Brain microvascular endothelial cell (primary cell): ENCODE data around the gene POLR2F.

Source experiments
- DNase-seq: peaks from one replicate; pipeline ENCODE4 v3.0.0-alpha.2; 2020
- H3K27ac ChIP-seq: fragments of 250-450 bp; sonication (Bioruptor Pico); 2 replicates; pipeline ENCODE4 v1.5.1; 2020; ENCODE audit warnings: mild to moderate bottlenecking, moderate library complexity
- H3K27me3 ChIP-seq: fragments of 250-450 bp; sonication (Bioruptor Pico); replicated peaks from 2 replicates; pipeline ENCODE4 v1.5.1; 2020; ENCODE audit warnings: mild to moderate bottlenecking
- H3K36me3 ChIP-seq: fragments of 250-450 bp; sonication (Bioruptor Pico); replicated peaks from 2 replicates; pipeline ENCODE4 v1.5.1; 2020; ENCODE audit warnings: mild to moderate bottlenecking
- H3K4me3 ChIP-seq: 2 replicates; pipeline ENCODE4 v1.5.1; 2011; ENCODE audit warnings: low read depth, mild to moderate bottlenecking, control low read depth, low read length, moderate library complexity
- in situ Hi-C: cut with HindIII; loops from 2 replicates; pipeline ENCODE4 v1.10.0; 2017; ENCODE audit warnings: low sequenced_read_pairs, low pct_ligation_motif_present
- TF ChIP-seq, protein P1 (sequence below): IDR thresholded peaks from 2 replicates; pipeline ENCODE4 v1.5.1; 2011; ENCODE audit warnings: low read depth, mild to moderate bottlenecking, moderate library complexity, low read length, control low read depth, inconsistent platforms; ENCODE audit errors: missing control alignments

The POLR2F gene

DNA sequence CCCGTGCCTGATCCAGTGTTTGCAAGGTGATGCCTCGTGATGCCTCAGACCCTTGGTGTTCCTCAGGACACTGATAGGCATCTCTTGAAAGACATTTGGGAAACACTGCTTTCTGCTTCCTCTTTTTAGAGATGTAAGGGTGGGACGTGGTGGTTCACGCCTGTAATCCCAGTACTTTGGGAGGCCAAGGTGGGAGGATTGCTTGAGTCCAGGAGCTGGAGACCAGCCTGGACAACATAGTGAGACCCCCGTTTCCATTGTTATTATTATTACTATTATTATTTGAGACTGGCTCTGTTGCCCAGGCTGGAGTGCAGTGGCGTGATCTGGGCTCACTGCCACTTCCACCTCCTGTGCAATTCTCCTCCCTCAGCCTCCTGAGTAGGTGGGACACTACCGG, 37.4 kb downstream of the POLR2F start:
- Histone ChIP-seq H3K36me3 (no peaks in the 10 kb centered on the region), H3K4me3 (no peak overlapping the region), H3K27me3 (no peaks in the 10 kb centered on the region), H3K27ac (no peak overlapping the region)
- in situ Hi-C loops, result no loop called here
- no peak for DNase-seq
- TF ChIP-seq, protein P1, sequence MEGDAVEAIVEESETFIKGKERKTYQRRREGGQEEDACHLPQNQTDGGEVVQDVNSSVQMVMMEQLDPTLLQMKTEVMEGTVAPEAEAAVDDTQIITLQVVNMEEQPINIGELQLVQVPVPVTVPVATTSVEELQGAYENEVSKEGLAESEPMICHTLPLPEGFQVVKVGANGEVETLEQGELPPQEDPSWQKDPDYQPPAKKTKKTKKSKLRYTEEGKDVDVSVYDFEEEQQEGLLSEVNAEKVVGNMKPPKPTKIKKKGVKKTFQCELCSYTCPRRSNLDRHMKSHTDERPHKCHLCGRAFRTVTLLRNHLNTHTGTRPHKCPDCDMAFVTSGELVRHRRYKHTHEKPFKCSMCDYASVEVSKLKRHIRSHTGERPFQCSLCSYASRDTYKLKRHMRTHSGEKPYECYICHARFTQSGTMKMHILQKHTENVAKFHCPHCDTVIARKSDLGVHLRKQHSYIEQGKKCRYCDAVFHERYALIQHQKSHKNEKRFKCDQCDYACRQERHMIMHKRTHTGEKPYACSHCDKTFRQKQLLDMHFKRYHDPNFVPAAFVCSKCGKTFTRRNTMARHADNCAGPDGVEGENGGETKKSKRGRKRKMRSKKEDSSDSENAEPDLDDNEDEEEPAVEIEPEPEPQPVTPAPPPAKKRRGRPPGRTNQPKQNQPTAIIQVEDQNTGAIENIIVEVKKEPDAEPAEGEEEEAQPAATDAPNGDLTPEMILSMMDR, result no peak

DNA sequence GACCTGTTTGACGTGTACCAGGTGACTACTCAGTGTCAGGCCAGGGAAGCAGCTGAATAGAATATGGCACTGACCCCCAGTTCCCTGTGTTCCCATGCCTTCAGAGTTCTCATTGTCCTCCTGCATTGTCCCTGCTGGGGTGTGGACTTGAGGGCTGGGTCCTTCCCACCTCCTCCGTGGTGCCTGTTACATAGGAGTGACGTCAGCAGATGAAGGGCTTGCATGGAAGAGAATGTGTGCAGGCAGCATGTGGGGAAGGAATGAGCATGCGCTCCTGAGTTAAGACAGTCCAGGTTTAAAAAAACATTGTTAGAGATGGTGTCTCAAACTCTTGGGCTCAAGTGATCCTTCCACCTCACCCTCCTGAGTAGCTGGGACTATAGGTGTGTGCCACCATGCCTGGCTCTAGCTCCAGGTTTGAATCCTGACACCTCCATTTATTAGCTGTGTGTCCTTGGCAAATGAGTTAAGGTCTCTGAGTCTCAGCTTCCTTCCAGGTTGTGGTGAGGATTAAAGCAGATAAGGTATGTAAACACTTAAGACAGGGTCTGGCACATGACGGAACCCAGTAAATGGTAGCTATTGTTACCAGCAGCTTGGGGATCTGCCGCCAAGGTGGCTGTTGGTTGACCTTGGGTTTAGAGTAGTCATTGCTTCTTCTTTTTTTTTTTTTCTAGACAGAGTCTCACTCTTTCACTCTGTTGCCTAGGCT, 38.4 kb downstream of the POLR2F start:
- TF ChIP-seq, protein P1, result no peak
- in situ Hi-C loops, result no loop called here
- Histone ChIP-seq H3K36me3 (no peaks in the 10 kb centered on the region), H3K27me3 (no peaks in the 10 kb centered on the region), H3K27ac (no peak overlapping the region), H3K4me3 (no peak overlapping the region)
- DNase-seq, result no peak

DNA sequence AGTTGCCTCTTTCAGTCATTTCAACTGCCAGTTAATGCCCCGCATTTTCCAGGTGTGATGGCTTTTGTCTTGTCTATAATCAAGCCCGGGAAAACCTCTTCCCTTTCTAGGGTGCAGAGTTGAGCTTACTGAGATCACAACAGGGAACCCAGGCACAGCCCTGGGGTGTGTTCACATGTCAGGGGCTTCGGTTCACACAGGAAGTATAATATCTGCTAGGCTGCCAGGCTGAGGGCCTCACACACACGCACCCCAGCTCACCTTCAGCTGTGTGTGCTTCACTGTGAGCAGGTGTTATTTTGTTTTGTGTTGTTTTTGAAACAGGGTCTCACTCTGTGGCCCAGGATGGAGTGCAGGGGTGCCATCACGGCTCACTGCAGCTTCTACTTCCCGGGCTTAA, 40.5 kb downstream of the POLR2F start:
- Histone ChIP-seq H3K4me3 (no peak overlapping the region), H3K27ac (no peak overlapping the region), H3K27me3 (no peaks in the 10 kb centered on the region), H3K36me3 (no peaks in the 10 kb centered on the region)
- in situ Hi-C loops, result no loop called here
- no peak for DNase-seq
- TF ChIP-seq, protein P1, result no peak

DNA sequence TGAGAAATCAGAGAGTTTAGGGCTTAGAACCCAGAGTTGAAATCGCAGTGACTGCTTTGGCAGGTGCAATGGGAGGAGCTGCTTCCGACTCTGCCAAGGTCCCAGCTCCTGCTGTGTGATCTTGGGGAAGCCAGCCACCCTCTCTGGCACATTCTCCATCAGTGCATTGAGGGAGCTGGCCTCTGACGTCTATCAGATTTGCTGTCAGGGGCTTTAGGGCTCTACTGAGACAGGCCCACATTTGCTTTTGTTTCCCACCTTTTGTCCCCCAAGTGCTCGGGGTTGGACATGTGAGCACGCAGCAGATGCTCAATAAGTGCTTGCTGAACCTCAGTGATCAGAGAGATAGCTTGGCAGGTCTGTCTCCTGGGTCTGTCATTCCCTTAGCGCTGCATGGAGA, 41.5 kb downstream of the POLR2F start:
- Histone ChIP-seq H3K27me3 (no peaks in the 10 kb centered on the region), H3K4me3 (no peak overlapping the region), H3K36me3 (no peaks in the 10 kb centered on the region), H3K27ac (no peak overlapping the region)
- TF ChIP-seq, protein P1, result no peak
- in situ Hi-C loops, result no loop called here
- no peak for DNase-seq

DNA sequence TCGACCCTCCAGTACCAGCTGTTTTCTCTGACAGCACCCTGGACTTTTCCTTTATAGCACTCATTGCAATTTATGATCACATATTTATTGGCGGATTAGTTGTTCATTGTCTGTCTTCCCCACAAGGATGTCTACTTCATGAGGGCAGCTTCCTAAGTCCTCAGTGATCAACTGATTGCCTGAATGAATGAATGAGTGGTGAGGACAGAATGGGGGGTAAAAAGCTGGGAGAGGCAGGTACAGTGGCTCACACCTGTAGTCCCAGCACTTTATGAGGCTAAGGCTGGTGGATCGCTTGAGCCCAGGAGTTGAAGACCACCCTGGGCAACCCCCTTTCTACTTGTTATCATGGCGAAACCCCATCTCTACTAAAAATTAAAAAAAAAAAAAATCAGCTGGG, 42.0 kb downstream of the POLR2F start:
- H3K27me3 ChIP-seq, result no peaks in the 10 kb centered on the region
- no peak overlapping the region for H3K4me3 ChIP-seq
- in situ Hi-C loops, result no loop called here
- no peak overlapping the region for H3K27ac ChIP-seq
- TF ChIP-seq, protein P1, result no peak
- no peaks in the 10 kb centered on the region for H3K36me3 ChIP-seq
- DNase-seq, result no peak

DNA sequence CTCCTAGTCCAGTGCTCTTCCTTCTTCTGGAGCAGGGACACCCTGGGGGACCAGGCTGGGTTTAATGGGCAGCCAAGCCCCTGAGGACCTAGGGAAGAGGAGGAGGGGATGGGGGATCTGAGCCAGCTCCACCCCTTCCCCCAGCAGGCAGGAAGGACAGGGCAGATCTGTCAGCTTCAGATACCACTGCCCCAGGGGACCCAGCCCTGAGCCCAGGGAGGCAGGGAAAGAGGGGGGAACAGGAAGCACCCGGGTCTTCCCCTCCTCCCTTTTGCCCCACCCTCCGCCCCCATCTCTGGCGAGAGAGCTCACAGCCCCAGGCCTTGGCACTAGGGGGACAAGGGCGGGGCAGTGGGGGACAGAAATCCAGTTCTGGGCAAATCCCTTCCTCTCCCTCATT, 42.6 kb downstream of the POLR2F start:
- Histone ChIP-seq H3K36me3 (no peaks in the 10 kb centered on the region), H3K27me3 (no peaks in the 10 kb centered on the region), H3K27ac (no peak overlapping the region), H3K4me3 (no peak overlapping the region)
- DNase-seq, result no peak
- in situ Hi-C loops, result no loop called here
- TF ChIP-seq, protein P1, result no peak
